Adrenal gland (tissue), 5 donors: ENCODE data around the gene TAPBPL.

Experiments
- POLR2A ChIP-seq, 2 donors: fragments of 450-650 bp; IDR thresholded peaks; one replicate each; pipeline ENCODE4 v1.6.1; 2017; ENCODE audit warnings: antibody characterized with exemption in 2 of 2, mild to moderate bottlenecking in 2 of 2, moderate library complexity in 1 of 2
- TF ChIP-seq, protein P1 (sequence below), 6 experiments: fragments of 450-650 bp in 4 of 6; fragments of 200-600 bp in 2 of 6; sonication (generic) in 1 of 6; IDR thresholded peaks; 1 replicate in 5 of 6; 2 replicates in 1 of 6; pipeline versions ENCODE4 v1.5.1 to v1.8.0; 2016 to 2021; ENCODE audit warnings: antibody characterized with exemption in 6 of 6, mild to moderate bottlenecking in 2 of 6, moderate library complexity in 1 of 6
- donor health status: DM: no; HTN: no; CAD: no.

DNA sequence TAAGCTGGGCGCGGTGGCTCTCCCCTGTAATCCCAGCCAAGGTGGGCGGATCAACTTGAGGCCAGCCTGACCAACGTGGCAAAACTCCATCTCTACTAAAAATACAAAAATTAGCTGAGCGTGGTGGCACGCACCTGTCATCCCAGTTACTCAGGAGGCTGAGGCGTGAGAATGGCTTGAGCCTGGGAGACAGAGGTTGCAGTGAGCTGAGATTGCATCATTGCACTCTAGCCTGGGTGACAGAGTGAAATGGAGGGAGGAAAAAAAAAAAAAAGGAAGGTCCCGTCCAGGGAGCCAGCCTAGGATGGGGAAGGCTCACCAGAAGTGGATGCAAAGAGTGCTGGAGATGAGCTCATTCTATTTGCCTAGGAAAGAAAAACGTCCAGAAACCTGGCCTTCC, 9.0 kb upstream of the TAPBPL start:
- TF ChIP-seq, protein P1, sequence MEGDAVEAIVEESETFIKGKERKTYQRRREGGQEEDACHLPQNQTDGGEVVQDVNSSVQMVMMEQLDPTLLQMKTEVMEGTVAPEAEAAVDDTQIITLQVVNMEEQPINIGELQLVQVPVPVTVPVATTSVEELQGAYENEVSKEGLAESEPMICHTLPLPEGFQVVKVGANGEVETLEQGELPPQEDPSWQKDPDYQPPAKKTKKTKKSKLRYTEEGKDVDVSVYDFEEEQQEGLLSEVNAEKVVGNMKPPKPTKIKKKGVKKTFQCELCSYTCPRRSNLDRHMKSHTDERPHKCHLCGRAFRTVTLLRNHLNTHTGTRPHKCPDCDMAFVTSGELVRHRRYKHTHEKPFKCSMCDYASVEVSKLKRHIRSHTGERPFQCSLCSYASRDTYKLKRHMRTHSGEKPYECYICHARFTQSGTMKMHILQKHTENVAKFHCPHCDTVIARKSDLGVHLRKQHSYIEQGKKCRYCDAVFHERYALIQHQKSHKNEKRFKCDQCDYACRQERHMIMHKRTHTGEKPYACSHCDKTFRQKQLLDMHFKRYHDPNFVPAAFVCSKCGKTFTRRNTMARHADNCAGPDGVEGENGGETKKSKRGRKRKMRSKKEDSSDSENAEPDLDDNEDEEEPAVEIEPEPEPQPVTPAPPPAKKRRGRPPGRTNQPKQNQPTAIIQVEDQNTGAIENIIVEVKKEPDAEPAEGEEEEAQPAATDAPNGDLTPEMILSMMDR (IDR thresholded peaks at IDR 0.05): no peak
- TF ChIP-seq POLR2A (IDR thresholded peaks at IDR 0.05): no peak
